ENCODE data around the gene RYR2. TPM values are rescaled to one million over a fixed set of nuclear protein-coding genes. Genes with fewer than 3 reads are reported as not detected.

RYR2 gene
- not detected for total RNA-seq
- polyA plus RNA-seq: not detected
- total RNA-seq: 0 to 0.08 (median 0) reads per million in 6 experiments

DNA sequence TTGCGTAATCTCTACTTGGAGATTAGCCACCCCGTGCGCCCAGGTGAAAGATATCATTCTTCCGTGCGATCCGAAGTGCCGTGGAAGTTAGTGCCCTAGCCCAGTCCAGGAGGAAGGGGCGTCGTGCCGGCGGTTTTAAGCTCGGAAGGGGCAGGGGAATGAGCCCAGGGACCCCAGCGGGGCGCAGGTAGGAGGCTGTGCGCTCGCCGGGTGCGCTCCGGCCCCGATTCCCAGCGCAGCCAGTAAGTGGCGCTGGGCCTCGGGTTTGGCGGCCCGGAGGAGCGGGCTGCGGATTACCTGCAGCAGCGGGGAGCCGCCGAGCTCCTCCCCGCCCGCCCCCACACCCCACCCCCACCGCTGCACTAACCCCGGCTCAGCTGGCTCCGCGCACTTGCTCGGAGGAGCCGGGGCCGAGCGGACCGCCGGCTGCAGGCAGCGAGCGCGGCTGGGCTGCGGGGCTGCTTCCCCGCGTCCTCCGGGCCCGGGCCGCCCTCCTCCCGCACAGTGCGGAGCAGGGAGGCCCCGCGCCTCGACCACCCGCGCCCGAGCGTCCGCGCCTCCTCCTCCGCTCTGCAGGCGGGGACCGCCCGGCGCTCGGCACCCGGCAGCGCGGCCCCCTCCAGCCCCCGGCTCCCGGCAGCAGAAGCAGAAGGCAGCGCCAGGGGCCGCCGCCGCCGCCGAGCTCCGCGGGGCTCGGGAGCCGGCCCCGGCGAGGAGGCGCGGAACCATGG is at the start of gene RYR2:
RYR2 (plus strand) TSS at position 390 of the 731 bp plus-strand sequence; CDS start at position 728, 338 bp downstream.
- Mint-ChIP-seq H3K27me3 (peaks cover 20 to 49% (median 34%) of the 10 kb centered on the region in 5 donors), H3K9me3 (peaks cover 0 to 7% (median 0%) of the 10 kb centered on the region in 9 donors), H3K4me3 (peak within 1 kb of the TSS in 7 of 10 donors; percentile 36 to 66 (median 59)), H3K4me1 (peaks cover 2 to 18% (median 10%) of the 10 kb centered on the region in 4 donors), H3K36me3 (peaks cover 0 to 5% (median 0%) of the 10 kb centered on the region in 3 donors), H3K27ac (no peak within 1 kb of the TSS)
- DNase-seq: no peak
- POLR2A ChIA-PET: no interaction called here
- no peak for ATAC-seq

DNA sequence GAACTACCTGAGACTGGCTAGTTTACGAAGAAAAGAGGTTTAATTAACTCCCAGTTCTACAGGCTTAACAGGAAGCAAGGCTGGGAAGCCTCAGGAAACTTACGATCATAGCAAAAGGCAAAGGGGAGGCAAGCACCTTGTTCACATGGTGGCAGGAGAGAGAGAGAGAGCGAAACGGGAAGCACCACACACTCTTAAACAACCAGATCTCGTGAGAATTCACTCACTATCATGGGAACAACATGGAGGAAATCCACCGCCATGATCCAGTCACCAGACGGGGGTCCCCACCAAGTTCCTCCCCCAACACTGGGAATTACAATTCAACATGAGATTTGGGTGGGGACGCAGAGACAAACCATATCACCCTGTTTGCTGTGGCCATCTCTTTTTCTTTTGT is 49.5 kb upstream of the RYR2 start:
- H3K27me3 Mint-ChIP-seq: peaks cover 6 to 45% (median 12%) of the 10 kb centered on the region in 5 donors
- no peak overlapping the region for H3K4me3 Mint-ChIP-seq
- POLR2A ChIA-PET: no interaction called here
- peaks cover 0 to 18% (median 0%) of the 10 kb centered on the region in 3 donors for H3K36me3 Mint-ChIP-seq
- no peaks in the 10 kb centered on the region for H3K4me1 Mint-ChIP-seq
- peak overlapping the region in 1 of 10 donors; percentile 75 for H3K27ac Mint-ChIP-seq
- no peak for ATAC-seq
- DNase-seq: no peak
- H3K9me3 Mint-ChIP-seq: peaks cover 0 to 23% (median 18%) of the 10 kb centered on the region in 9 donors

DNA sequence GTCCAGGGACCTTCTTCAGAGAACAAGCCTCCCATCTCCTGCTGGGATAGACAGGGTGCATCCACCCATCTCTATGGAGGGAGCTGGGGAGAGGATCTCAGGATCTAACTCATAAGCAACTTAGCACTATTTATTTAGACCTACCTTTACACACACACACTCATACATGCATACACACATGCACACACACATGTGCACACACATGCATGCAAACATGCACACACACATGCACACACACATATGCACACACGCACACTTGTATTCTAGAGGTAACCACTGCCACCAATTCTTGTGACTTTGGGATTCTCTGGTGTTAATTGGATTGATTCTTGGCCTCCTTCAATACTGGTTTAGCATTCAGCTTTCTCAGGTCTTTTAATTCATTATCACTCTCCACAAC is 47.5 kb upstream of the RYR2 start:
- H3K9me3 Mint-ChIP-seq: peaks cover 0 to 19% (median 9%) of the 10 kb centered on the region in 9 donors
- POLR2A ChIA-PET: no interaction called here
- H3K27me3 Mint-ChIP-seq: peaks cover 6 to 45% (median 12%) of the 10 kb centered on the region in 5 donors
- ATAC-seq (no peak), DNase-seq (no peak)
- H3K4me3 Mint-ChIP-seq: no peak overlapping the region
- no peaks in the 10 kb centered on the region for H3K4me1 Mint-ChIP-seq
- no peak overlapping the region for H3K27ac Mint-ChIP-seq
- H3K36me3 Mint-ChIP-seq: peaks cover 0 to 18% (median 0%) of the 10 kb centered on the region in 3 donors

DNA sequence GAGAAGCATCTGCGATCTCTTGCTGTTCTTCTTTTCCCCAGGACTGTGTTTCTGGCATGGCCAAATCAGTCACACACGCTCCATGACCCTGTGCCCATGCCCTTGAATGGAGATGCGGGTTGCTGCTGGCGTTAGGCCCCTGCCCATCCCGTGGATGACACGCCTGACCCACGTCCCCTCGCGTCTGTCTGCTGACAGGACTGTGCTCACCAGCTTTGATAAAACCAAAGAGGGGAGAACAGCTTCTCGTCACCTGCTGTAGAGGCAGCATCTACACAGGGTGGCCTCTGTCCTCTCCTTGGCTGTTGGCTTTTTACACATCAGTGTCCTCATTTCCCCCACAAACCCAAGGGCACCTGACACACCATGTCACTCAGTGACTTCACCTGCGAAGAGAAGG is 44.6 kb upstream of the RYR2 start:
- Mint-ChIP-seq H3K36me3 (peaks cover 0 to 1% (median 0%) of the 10 kb centered on the region in 3 donors), H3K9me3 (peaks cover 0 to 4% (median 0%) of the 10 kb centered on the region in 9 donors), H3K4me3 (no peak overlapping the region), H3K27ac (no peak overlapping the region), H3K4me1 (no peaks in the 10 kb centered on the region), H3K27me3 (peaks cover 2 to 35% (median 8%) of the 10 kb centered on the region in 5 donors)
- POLR2A ChIA-PET: no interaction called here
- ATAC-seq (no peak), DNase-seq (no peak)

DNA sequence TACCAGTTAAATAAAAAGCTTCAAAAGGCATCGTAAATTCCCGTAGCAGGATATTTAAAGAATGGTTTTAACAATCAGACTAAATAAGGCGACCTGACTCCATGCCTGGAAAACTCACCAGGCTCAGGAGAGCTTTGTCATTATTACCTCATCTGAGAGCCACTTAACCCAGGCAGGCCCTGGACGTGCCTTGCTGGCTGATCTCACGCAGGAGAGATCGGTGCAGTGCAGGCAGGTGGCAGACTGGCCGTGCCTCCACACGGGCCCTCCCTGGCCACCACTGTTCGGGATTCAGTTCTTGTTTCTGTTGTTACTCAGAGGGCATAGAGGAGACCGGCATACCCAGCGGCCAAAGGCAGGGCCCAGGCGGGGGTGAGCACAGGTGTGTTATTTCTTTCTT is 44.1 kb upstream of the RYR2 start:
- Mint-ChIP-seq H3K4me1 (no peaks in the 10 kb centered on the region), H3K27ac (no peak overlapping the region), H3K9me3 (peaks cover 0 to 4% (median 0%) of the 10 kb centered on the region in 9 donors), H3K27me3 (peaks cover 1 to 35% (median 8%) of the 10 kb centered on the region in 5 donors), H3K4me3 (no peak overlapping the region), H3K36me3 (no peaks in the 10 kb centered on the region)
- no peak for ATAC-seq
- DNase-seq: no peak
- POLR2A ChIA-PET: no interaction called here

DNA sequence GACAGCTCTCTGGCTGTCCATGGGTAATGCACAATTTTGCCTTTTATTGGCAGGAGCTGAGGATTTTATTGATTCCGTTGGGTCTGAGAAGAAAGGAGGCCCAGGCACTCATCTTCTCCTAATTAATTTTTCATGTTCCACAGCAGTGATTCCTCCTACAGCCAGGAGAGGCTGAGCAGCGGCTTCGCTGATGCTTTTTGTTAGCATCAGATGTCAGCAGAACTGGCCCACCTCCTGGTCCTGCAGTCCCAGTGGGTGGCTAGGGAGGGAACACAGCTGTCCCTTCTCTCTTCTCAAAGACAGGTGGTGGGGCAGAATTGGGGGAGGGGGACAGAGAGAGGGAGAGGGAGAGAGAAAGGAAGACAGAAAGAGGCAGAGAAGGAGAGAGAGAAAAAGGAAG is 43.4 kb upstream of the RYR2 start:
- H3K9me3 Mint-ChIP-seq: peaks cover 0 to 4% (median 0%) of the 10 kb centered on the region in 9 donors
- H3K36me3 Mint-ChIP-seq: no peaks in the 10 kb centered on the region
- no peak overlapping the region for H3K27ac Mint-ChIP-seq
- no peak for ATAC-seq
- H3K4me1 Mint-ChIP-seq: no peaks in the 10 kb centered on the region
- no peak for DNase-seq
- no peak overlapping the region for H3K4me3 Mint-ChIP-seq
- POLR2A ChIA-PET: no interaction called here
- H3K27me3 Mint-ChIP-seq: peaks cover 1 to 36% (median 14%) of the 10 kb centered on the region in 5 donors

DNA sequence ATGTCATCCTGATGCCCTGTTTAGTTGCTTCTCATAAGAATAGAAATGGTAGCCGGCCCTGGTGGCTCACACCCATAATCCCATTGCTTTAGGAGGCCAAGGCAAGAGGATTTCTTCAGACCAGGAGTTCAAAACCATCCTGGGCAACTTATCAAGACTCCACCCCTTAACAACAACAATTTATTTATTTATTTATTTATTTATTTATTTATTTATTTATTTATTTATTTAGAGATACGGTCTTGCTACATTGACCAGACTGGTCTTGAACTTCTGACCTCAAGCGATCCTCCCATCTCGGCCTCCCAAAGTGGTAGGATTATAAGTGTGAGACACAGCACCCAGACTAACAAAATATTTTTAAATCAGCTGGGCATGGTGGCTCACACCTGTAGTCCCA is 41.8 kb upstream of the RYR2 start:
- Mint-ChIP-seq H3K4me3 (no peak overlapping the region), H3K36me3 (no peaks in the 10 kb centered on the region), H3K9me3 (peaks cover 0 to 6% (median 0%) of the 10 kb centered on the region in 9 donors), H3K27me3 (peaks cover 1 to 27% (median 12%) of the 10 kb centered on the region in 5 donors), H3K4me1 (no peaks in the 10 kb centered on the region), H3K27ac (no peak overlapping the region)
- DNase-seq (no peak), ATAC-seq (no peak)
- POLR2A ChIA-PET: no interaction called here

DNA sequence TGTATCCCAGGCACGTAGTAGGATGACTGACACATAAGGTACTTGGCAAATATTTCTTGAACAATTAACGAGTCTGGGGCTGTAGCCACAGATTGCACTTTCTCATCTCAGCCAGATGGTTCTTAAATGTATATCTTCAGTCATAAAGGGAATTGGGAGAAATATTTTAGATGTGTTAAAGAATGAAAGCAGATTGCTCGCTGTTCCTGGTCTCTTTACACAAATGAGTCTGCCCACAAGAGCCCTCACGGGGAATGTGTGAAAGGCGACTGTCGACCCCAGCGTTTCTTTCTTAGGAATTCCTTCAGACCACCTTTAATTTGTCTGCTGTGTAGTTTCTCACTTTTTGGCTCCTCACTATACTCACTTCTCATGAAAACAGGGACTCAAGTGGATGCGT is 38.5 kb upstream of the RYR2 start:
- POLR2A ChIA-PET: no interaction called here
- no peak overlapping the region for H3K27ac Mint-ChIP-seq
- peaks cover 4 to 23% (median 8%) of the 10 kb centered on the region in 5 donors for H3K27me3 Mint-ChIP-seq
- H3K36me3 Mint-ChIP-seq: no peaks in the 10 kb centered on the region
- no peaks in the 10 kb centered on the region for H3K4me1 Mint-ChIP-seq
- H3K4me3 Mint-ChIP-seq: no peak overlapping the region
- ATAC-seq (no peak), DNase-seq (no peak)
- H3K9me3 Mint-ChIP-seq: peaks cover 0 to 3% (median 0%) of the 10 kb centered on the region in 9 donors

DNA sequence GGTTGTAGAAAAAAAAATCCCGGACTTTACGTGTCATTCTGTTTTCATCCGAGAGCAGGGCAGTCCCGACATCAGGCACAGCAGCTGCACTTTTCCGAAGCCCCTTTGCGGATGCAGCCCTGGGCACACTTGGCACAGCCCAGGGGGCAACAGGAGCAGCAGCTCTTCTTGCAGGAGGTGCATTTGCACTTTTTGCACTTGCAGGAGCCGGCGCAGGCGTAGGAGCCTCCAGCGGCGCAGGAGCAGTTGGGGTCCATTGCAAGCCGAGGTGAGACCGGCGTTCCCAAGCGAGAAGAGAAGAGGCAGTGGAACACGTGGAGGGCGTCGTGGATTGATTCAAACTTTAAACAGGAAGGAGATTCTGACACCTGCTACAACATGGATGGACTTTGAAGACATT is 37.9 kb upstream of the RYR2 start, which contains the start of gene MT1HL1:
MT1HL1 (minus strand) TSS at position 326 of the 400 bp plus-strand sequence; CDS start at position 257, 69 bp downstream.
- POLR2A ChIA-PET: no interaction called here
- Mint-ChIP-seq H3K36me3 (no peaks in the 10 kb centered on the region), H3K4me3 (no peak within 1 kb of the TSS), H3K9me3 (peaks cover 0 to 3% (median 0%) of the 10 kb centered on the region in 9 donors), H3K27me3 (peaks cover 4 to 23% (median 8%) of the 10 kb centered on the region in 5 donors), H3K4me1 (no peaks in the 10 kb centered on the region), H3K27ac (no peak within 1 kb of the TSS)
- DNase-seq: no peak
- ATAC-seq: no peak

DNA sequence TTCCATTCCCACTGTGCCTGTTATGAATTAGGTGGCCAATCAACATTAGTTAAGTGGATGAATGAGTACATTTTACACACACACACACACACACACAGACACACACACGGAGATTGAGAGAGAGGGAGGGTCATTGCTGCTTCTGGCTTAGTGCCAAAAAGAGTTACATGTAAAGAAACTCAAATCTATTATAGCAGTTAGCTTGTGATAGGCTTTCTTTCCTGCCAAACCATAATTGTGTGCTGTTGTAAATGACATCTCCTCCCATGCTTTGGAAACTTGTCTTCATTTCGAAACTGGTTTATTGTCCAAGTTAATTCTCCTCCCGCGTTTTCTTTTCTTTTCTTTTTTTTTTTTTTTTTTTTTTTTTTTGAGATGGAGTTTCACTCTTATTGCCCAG is 36.3 kb upstream of the RYR2 start:
- ATAC-seq (no peak), DNase-seq (no peak)
- Mint-ChIP-seq H3K27me3 (peaks cover 4 to 23% (median 5%) of the 10 kb centered on the region in 5 donors), H3K9me3 (peaks cover 0 to 3% (median 0%) of the 10 kb centered on the region in 9 donors), H3K4me1 (no peaks in the 10 kb centered on the region), H3K36me3 (no peaks in the 10 kb centered on the region), H3K4me3 (no peak overlapping the region), H3K27ac (no peak overlapping the region)
- POLR2A ChIA-PET: no interaction called here

DNA sequence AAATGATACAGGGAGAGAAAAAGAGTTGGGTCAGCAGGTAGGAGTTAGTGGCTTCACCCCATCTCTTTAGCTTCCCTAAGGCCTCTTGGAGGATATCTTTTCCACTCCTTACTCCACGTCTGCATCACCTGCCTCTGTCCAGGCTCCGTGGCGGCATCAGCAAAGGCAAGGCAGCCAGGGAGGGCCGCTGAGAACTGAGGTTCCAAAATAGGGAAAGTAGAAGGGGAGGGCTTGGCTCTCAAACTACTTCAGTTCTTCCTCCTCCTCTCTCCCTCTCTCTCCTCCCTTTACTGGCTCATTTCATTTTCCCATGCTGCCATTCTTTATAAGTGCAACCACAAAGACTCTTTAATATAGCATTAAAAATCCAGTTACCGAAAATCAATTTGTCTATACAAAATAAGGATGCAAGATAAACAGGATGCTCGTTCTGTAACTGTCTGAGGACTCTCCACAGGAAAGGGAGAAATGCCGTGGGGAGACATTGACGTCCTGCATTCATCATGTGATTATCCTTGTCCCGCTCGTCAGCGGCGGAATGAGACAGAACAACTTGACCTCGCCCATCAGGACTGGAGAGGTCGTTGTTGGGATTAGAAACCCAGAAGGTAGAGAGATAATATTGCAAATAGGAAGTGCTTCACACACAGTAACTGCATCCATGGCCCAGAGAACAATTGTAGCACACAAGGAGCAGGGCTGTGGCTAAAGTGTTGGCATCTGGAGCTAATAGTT is 34.7 kb upstream of the RYR2 start:
- H3K4me1 Mint-ChIP-seq: no peaks in the 10 kb centered on the region
- no peak for ATAC-seq

DNA sequence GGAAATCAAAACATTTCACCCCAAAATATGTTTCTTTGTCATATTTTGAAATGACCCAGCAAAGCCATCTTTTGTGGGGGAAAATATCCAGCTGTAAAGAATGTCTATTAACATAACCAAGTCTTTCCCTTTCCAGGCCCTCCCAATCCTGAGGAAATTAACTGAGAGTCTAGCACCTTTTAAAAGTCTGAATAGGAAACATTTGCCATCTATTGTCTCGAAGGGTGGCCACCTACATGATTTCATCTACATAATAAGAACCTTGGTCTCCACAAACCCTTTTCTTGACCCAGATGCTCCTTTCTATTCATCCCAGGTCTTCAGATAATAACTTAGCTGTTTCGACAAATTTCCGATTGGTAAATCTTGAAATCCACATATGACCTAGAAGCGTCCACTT is 32.4 kb upstream of the RYR2 start:
- no peak for ATAC-seq
- POLR2A ChIA-PET: no interaction called here
- H3K4me3 Mint-ChIP-seq: no peak overlapping the region
- peaks cover 0 to 2% (median 0%) of the 10 kb centered on the region in 9 donors for H3K9me3 Mint-ChIP-seq
- peaks cover 0 to 10% (median 4%) of the 10 kb centered on the region in 5 donors for H3K27me3 Mint-ChIP-seq
- DNase-seq: no peak
- no peak overlapping the region for H3K27ac Mint-ChIP-seq
- no peaks in the 10 kb centered on the region for H3K4me1 Mint-ChIP-seq
- H3K36me3 Mint-ChIP-seq: no peaks in the 10 kb centered on the region

More for the DNA sequence above, 34.7 kb upstream of the RYR2 start:
- H3K27ac Mint-ChIP-seq: no peak overlapping the region
- POLR2A ChIA-PET: no interaction called here
- peaks cover 2 to 20% (median 4%) of the 10 kb centered on the region in 5 donors for H3K27me3 Mint-ChIP-seq
- DNase-seq: no peak
- no peak overlapping the region for H3K4me3 Mint-ChIP-seq
- peaks cover 0 to 2% (median 0%) of the 10 kb centered on the region in 9 donors for H3K9me3 Mint-ChIP-seq
- no peaks in the 10 kb centered on the region for H3K36me3 Mint-ChIP-seq

DNA sequence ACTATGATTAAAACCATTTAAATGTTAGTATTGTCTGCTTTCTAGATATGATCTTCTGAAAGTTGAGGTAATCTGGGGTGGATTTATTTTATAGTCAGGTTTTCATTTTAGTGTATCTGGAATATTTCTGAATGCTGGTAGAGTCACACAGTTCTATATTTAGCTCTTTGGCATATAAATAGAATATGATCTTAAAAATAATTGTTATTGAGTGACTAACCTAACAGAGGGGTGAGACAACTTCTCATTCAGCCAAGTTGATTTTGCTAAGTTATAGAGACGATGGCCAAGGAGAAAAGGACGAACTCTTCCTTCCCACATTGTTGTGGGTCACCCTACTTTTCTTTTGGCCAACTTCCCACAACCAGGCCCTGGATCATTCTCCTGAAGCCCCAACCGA is 30.6 kb upstream of the RYR2 start:
- no peak overlapping the region for H3K27ac Mint-ChIP-seq
- H3K4me3 Mint-ChIP-seq: no peak overlapping the region
- POLR2A ChIA-PET: no interaction called here
- H3K36me3 Mint-ChIP-seq: no peaks in the 10 kb centered on the region
- ATAC-seq: no peak
- H3K9me3 Mint-ChIP-seq: no peaks in the 10 kb centered on the region
- no peak for DNase-seq
- H3K27me3 Mint-ChIP-seq: peaks cover 0 to 10% (median 0%) of the 10 kb centered on the region in 5 donors
- H3K4me1 Mint-ChIP-seq: no peaks in the 10 kb centered on the region

Data from naive thymus-derived CD8-positive, alpha-beta T cell (primary cell).